ENCODE data around the gene SNRNP200.

Gene SNRNP200

DNA sequence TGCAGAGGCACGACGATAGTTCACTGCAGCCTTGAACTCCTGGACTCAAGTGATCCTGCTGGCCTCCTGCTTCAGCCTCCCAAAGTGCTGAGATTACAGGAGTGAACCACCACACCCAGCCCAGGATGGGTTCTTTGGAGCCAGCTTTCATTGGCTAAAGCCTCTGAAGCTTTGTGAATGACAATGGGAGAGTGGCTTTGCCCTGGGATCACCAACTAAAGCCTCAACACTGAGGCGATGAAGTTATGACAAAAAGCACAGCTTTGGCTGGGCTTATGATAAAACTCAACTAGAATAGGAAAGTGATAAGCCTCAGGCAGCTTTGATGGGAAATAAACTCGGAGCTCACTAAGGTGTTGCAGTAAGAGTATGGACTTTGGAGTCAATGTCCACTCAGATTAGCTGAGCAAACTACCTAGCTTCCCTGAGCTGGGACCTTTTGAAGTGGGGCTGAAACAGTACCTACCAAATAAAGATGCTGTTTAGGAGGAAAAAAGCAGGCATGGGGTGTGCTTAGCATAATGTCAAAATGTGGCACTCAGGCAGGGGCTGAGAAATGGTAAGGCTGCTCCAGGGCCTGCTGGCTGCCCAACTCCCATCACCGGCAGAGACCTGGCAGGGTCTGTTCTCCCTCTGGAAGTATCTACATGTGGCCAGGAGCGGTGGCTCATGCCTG, 43.9 kb downstream of the SNRNP200 start:
- Histone ChIP-seq H3K79me2 (ENCODE audit: low read length) (peaks cover 44% of the 10 kb centered on the region), H3K9ac (ENCODE audit: low read length) (no peak overlapping the region), H3K9me3 (ENCODE audit: insufficient read depth, low read length) (no peaks in the 10 kb centered on the region), H3K27ac (ENCODE audit: low read length) (no peak overlapping the region), H4K20me1 (ENCODE audit: insufficient read depth, low read length) (peaks cover 25% of the 10 kb centered on the region), H3K4me1 (ENCODE audit: low read length) (peaks cover 14% of the 10 kb centered on the region), H3K27me3 (ENCODE audit: low read depth, low read length) (no peaks in the 10 kb centered on the region), H3K36me3 (replicated peaks; ENCODE audit: low read depth, low read length) (peaks cover 21% of the 10 kb centered on the region), H2AFZ (ENCODE audit: low read depth, low read length) (no peak overlapping the region), H3K4me3 (ENCODE audit: low read length) (no peak overlapping the region), H3K4me2 (ENCODE audit: low read length) (no peak overlapping the region)
- TF ChIP-seq EZH2phosphoT487 (IDR thresholded peaks at IDR 0.05; ENCODE audit: low read depth) (no peak), CTCF (IDR thresholded peaks at IDR 0.05; ENCODE audit: low read depth, low read length) (no peak)

DNA sequence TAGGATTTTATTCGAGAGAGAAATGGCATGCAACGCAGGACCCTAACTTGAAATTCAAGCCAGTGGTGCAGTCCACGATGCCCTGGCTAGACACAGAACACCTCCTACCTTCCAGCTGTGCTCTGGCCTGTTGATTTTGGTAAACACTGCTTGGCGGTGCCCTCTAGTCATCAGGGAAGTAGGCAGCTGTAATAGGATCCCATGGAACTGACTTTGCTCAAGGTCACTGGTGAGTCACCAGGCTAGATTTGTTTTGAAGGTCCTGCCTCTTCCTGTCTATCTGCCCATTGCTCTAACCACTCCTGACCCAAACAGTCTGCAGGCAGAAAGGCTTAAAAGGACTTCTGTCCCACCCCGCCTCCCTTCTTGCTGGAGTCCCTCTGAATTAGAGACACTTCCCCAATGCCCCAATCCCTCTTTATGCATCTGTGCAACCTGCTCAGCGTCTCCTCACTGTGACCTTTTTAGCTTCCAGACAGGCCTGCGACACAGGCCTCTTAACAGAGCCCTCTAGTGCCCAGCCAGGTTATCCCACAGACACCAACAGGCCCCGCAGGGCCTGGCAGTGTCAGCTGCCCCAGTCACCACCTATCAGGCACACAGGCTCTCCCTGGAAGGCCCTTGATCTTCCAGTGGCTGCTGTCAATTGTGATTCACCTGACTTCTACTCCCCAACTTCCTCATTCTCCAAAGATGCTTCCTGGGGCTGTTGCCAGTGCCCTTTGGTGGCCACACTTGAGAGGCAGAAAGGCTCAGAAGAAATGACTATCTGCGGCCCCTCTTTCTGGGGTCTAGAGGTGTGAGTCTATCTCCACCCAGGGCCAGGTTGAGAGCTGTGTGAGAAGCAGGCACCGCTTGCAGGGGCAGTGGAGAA, 44.7 kb downstream of the SNRNP200 start:
- peaks cover 25% of the 10 kb centered on the region for H4K20me1 ChIP-seq (ENCODE audit: insufficient read depth, low read length)
- H3K36me3 ChIP-seq (replicated peaks; ENCODE audit: low read depth, low read length): peaks cover 21% of the 10 kb centered on the region
- no peak for TF ChIP-seq EZH2phosphoT487 (IDR thresholded peaks at IDR 0.05; ENCODE audit: low read depth)
- peak; percentile 46 for TF ChIP-seq CTCF (IDR thresholded peaks at IDR 0.05; ENCODE audit: low read depth, low read length)
- H2AFZ ChIP-seq (ENCODE audit: low read depth, low read length): no peak overlapping the region
- H3K9me3 ChIP-seq (ENCODE audit: insufficient read depth, low read length): no peaks in the 10 kb centered on the region
- H3K4me3 ChIP-seq (ENCODE audit: low read length): no peak overlapping the region
- peaks cover 14% of the 10 kb centered on the region for H3K4me1 ChIP-seq (ENCODE audit: low read length)
- peaks cover 39% of the 10 kb centered on the region for H3K79me2 ChIP-seq (ENCODE audit: low read length)
- no peak overlapping the region for H3K27ac ChIP-seq (ENCODE audit: low read length)
- H3K4me2 ChIP-seq (ENCODE audit: low read length): no peak overlapping the region
- H3K9ac ChIP-seq (ENCODE audit: low read length): no peak overlapping the region
- H3K27me3 ChIP-seq (ENCODE audit: low read depth, low read length): no peaks in the 10 kb centered on the region

- H3K27ac ChIP-seq (ENCODE audit: low read length): no peak overlapping the region
- H3K9ac ChIP-seq (ENCODE audit: low read length): no peak overlapping the region
- no peak overlapping the region for H3K4me3 ChIP-seq (ENCODE audit: low read length)
- no peak overlapping the region for H3K4me2 ChIP-seq (ENCODE audit: low read length)
- H3K9me3 ChIP-seq (ENCODE audit: insufficient read depth, low read length): no peaks in the 10 kb centered on the region
- no peaks in the 10 kb centered on the region for H3K27me3 ChIP-seq (ENCODE audit: low read depth, low read length)
- peaks cover 22% of the 10 kb centered on the region for H4K20me1 ChIP-seq (ENCODE audit: insufficient read depth, low read length)
- H2AFZ ChIP-seq (ENCODE audit: low read depth, low read length): no peak overlapping the region
- TF ChIP-seq CTCF (IDR thresholded peaks at IDR 0.05; ENCODE audit: low read depth, low read length) (no peak), EZH2phosphoT487 (IDR thresholded peaks at IDR 0.05; ENCODE audit: low read depth) (no peak)
- H3K4me1 ChIP-seq (ENCODE audit: low read length): peaks cover 11% of the 10 kb centered on the region
- peaks cover 28% of the 10 kb centered on the region for H3K36me3 ChIP-seq (replicated peaks; ENCODE audit: low read depth, low read length)
- H3K79me2 ChIP-seq (ENCODE audit: low read length): peaks cover 28% of the 10 kb centered on the region
These were observed 45.8 kb downstream of the SNRNP200 start for GRCh38 chr2:96259497-96259921.

Measured in OCI-LY3 (cell line).